ENCODE results near the gene BAZ2B. TPM values are rescaled to one million over a fixed set of nuclear protein-coding genes. Genes with fewer than 3 reads are reported as not detected.
A peak's percentile ranks its signal among the peaks of the same experiment; 100 is the strongest.

BAZ2B gene
- polyA plus RNA-seq, 2 of the 4 experiments (the other 2 are of a cell fraction): 19.6 to 50.6 TPM

- no peak overlapping the region for H3K4me2 ChIP-seq
- DNase-seq (ENCODE audit: low read depth in 1 of 2, low spot score in 1 of 2) (no peak), ATAC-seq (no peak), FAIRE-seq (no peak)
- H3K9me3 ChIP-seq: no peaks in the 10 kb centered on the region
- ChIA-PET POLR2A (no interaction called here), CTCF (no interaction called here)
- TF ChIP-seq ESRRA (IDR thresholded peaks at IDR 0.05; ENCODE audit: borderline replicate concordance, low read length) (no peak), HMGXB4 (CRISPR knock-in tag; IDR thresholded peaks at IDR 0.05; ENCODE audit: borderline replicate concordance) (no peak), JUN (IDR thresholded peaks at IDR 0.05) (no peak), CEBPB (IDR thresholded peaks at IDR 0.05) (no peak), CBX2 (IDR thresholded peaks at IDR 0.05; ENCODE audit: borderline replicate concordance, low read depth) (no peak), POLR2AphosphoS2 (conservative IDR thresholded peaks at IDR 0.05; ENCODE audit: low read length) (no peak), PHF8 (IDR thresholded peaks at IDR 0.05; ENCODE audit: borderline replicate concordance, low read depth) (no peak), MAZ (IDR thresholded peaks at IDR 0.05; ENCODE audit: borderline replicate concordance, low read depth, low read length) (no peak), CHD2 (IDR thresholded peaks at IDR 0.05; ENCODE audit: low read length, partially characterized antibody) (no peak), GATA3 (IDR thresholded peaks at IDR 0.05; ENCODE audit: borderline replicate concordance) (no peak), ZNF302 (CRISPR knock-in tag; IDR thresholded peaks at IDR 0.05) (no peak)
- H3K4me3 ChIP-seq: no peak overlapping the region
- no peak overlapping the region for H3K27ac ChIP-seq
- H3K4me1 ChIP-seq: peaks cover 3% of the 10 kb centered on the region; the same call in 1 of the 3 replicates
Observed at GRCh38 chr2:159585622-159586021, 30.7 kb downstream of the BAZ2B start.

GRCh38 chr2:159584796-159585195, 31.6 kb downstream of the BAZ2B start:
- ChIA-PET POLR2A (no interaction called here), CTCF (interaction anchor here (0.5 kb wide), 1 partner anchor 10 kb away, joined by 4 read pairs; no protein-coding TSS in a partner anchor)
- H3K9me3 ChIP-seq: no peaks in the 10 kb centered on the region
- no peak overlapping the region for H3K27ac ChIP-seq
- no peak overlapping the region for H3K4me2 ChIP-seq
- ATAC-seq (no peak), DNase-seq (ENCODE audit: low read depth in 1 of 2, low spot score in 1 of 2) (no peak), FAIRE-seq (no peak)
- TF ChIP-seq HES2 (IDR thresholded peaks at IDR 0.05): no peak
- TF ChIP-seq MAFK (IDR thresholded peaks at IDR 0.05; ENCODE audit: partially characterized antibody): no peak
- no peak for TF ChIP-seq EHF (CRISPR knock-in tag; IDR thresholded peaks at IDR 0.05)
- no peak for TF ChIP-seq EHMT2 (IDR thresholded peaks at IDR 0.05; ENCODE audit: low read depth)
- no peak for TF ChIP-seq ZSCAN20 (CRISPR knock-in tag; IDR thresholded peaks at IDR 0.05)
- no peak for TF ChIP-seq MYC (IDR thresholded peaks at IDR 0.05; ENCODE audit: borderline replicate concordance, low read length)
- peaks cover 3% of the 10 kb centered on the region; the same call in 1 of the 3 replicates for H3K4me1 ChIP-seq
- WGBS (ENCODE audit: missing lambda C conversion rate): 90% methylated on average over 2 of the region's 2 CpGs
- no peak overlapping the region for H3K4me3 ChIP-seq

GRCh38 chr2:159573846-159574606, 42.3 kb downstream of the BAZ2B start:
- FAIRE-seq (no peak), DNase-seq (ENCODE audit: low read depth in 1 of 2, low spot score in 1 of 2) (no peak), ATAC-seq (no peak)
- POLR2A ChIA-PET: no interaction called here
- 62% methylated on average over 3 of the region's 3 CpGs for WGBS (ENCODE audit: missing lambda C conversion rate)
- Histone ChIP-seq H3K4me1 (no peaks in the 10 kb centered on the region; the same call in 2 of the 3 replicates), H3K9me3 (no peaks in the 10 kb centered on the region), H3K4me3 (no peak overlapping the region), H3K27ac (no peak overlapping the region), H3K4me2 (no peak overlapping the region)
- CTCF ChIA-PET: no interaction called here
- no peak for TF ChIP-seq HOXB13 (CRISPR knock-in tag; IDR thresholded peaks at IDR 0.05; ENCODE audit: low read depth)
- TF ChIP-seq HOXB5 (CRISPR knock-in tag; IDR thresholded peaks at IDR 0.05): no peak
- no peak for TF ChIP-seq ZNF302 (CRISPR knock-in tag; IDR thresholded peaks at IDR 0.05)
- TF ChIP-seq CEBPB (IDR thresholded peaks at IDR 0.05): peak; percentile 52 to 77; a peak in 3 of 4 replicates
- peak; percentile 33; the same call in 1 of the 2 replicates for TF ChIP-seq HES2 (IDR thresholded peaks at IDR 0.05)
- no peak for TF ChIP-seq NR3C1 (IDR thresholded peaks at IDR 0.05)
- no peak for TF ChIP-seq RCOR1 (IDR thresholded peaks at IDR 0.05; ENCODE audit: low read depth, low read length)
- no peak for TF ChIP-seq BHLHE40 (IDR thresholded peaks at IDR 0.05; ENCODE audit: low read depth, low read length)

Measured in A549 (cell line).